ENCODE data around the gene SLAIN1.

SLAIN1 gene

DNA sequence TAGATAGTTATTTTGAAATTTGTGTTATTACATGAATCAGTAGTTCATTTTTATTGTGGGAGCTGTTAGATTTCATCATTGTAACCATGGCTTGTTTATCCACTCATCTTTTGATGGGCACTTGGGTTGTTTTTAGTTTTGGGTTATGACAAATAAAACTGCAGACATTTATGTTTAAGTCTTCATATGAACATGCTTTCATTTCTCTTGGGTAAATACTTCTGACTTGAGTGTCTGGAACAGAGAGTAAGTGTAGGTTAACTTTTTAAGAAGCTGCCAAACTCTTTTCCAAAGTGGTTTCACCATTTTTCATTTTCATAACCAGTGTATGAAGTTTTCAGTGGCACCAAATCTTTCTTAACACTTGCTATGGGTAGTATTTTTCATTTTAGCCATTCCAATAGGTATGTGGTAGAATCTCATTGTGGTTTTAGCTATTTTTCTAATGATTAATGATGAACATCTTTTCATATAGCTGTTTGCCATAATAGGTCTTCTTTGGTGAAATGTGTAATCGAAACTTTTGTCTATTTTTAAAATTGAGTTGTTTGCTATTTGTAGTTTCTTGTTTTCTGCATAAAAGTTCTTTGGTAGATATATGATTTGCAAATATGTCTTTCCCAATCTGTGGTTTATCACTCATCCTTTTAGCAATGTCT, 17.9 kb downstream of the SLAIN1 start:
- no peak for DNase-seq

DNA sequence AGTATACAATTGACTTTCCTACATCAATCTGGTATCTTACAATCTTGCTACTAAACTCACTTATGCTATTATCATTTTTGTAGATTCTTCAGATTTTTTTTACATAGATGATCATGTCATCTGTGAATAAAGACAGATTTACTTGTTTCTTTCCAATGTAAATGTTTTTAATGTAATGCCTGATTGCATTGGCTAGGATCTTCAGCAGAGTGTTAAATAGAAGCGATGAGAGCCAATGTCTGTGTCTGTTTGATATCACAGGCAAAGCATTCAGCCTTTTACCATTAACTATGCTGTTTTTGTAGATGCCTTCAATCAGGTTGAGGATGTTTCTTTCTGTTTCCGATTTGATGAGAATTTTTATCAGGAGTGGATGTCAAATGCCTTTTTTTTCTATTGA, 19.2 kb downstream of the SLAIN1 start:
- no peak for DNase-seq

DNA sequence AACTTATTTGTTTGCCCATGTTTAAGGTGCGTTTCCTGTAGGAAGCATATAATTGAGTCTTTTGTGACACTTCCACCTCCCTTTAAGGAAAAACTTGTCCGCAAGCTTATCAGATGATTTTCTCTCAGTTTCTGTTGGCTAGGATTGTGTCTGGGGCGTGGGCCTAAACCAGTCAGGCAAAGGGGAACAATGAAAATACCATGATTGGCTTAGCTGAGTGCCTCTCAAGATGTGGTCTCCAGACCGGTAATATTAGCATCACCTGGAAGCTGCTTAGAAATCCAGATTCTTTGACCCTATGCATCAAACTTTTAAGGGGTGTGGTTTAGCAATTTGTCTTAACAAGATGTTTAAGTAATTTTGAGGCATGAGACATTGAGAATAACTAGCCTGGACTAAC, 20.0 kb downstream of the SLAIN1 start:
- DNase-seq: no peak

DNA sequence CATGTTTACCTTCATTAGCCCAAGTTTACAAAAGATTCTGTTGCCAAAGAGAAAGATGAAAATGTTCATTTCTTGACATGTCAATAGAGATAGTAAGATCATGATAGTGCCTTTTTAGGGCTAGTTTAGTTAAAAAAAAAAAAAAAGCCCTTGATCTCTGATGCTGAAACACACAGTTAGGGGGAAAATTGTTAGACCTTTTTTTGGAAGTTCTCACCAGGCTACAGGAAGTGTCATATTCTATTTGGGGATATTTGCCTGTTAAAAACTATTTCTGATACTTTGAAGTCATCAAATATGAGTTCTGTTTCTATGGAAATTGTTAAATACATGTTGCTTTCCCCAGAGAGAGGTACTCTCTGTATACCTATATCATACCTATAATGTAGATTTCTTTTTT, 21.6 kb downstream of the SLAIN1 start:
- no peak for DNase-seq

DNA sequence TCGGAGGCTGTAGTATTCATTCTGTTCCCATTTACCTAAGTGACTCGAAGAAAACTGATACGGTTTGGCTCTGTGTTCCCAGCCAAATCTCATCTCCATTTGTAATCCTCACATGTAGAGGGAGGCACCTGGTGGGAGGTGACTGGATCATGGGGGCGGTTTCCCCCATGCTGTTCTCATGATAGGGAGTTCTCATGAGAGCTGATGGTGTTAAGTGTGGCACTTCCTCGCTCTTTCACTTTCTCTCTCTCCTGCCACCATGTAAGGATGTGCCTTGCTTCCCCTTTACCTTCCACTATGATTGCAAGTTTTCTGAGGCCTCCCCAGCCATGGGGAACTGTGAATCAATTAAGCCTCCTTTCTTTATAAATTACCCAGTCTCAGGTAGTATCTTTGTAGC, 23.5 kb downstream of the SLAIN1 start:
- DNase-seq: no peak

DNA sequence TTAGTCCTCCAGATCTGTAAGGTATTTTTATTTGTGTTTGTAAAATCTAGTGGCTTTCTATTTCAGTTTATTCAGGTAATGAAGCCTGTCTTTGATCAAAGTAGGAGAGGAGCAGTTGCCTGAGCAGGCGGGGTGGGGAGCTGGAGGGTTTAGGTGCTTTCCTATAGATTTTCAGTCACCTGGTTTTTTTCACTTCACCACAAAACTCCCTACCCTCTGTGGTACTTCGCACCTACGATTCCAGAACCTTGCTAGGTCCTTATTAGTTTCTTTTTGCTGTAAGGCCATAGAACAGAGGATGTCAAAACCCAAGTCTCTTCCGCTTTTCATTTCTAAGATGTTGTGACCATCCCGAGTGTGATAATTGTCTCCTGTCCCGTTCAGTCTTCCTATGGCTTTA, 26.6 kb downstream of the SLAIN1 start:
- no peak for DNase-seq

DNA sequence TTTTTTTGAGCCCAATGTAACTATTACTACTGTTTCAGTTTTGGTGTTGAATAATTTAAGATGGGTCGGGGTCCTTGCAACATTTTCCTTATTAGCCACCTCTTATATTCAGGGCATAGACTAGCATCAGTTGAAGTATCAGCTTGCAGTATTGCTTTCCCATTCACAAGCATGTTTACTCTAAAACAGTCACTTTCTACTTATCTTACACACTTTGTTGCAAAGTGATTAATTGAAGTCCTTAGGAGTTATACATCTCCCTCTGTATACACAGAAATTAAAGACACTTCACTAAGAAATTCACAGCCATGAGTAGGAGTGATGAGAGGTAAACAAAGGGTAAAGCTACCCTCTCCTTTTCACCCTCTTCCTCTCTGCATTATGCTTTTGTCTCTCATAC, 27.6 kb downstream of the SLAIN1 start:
- DNase-seq: no peak

DNA sequence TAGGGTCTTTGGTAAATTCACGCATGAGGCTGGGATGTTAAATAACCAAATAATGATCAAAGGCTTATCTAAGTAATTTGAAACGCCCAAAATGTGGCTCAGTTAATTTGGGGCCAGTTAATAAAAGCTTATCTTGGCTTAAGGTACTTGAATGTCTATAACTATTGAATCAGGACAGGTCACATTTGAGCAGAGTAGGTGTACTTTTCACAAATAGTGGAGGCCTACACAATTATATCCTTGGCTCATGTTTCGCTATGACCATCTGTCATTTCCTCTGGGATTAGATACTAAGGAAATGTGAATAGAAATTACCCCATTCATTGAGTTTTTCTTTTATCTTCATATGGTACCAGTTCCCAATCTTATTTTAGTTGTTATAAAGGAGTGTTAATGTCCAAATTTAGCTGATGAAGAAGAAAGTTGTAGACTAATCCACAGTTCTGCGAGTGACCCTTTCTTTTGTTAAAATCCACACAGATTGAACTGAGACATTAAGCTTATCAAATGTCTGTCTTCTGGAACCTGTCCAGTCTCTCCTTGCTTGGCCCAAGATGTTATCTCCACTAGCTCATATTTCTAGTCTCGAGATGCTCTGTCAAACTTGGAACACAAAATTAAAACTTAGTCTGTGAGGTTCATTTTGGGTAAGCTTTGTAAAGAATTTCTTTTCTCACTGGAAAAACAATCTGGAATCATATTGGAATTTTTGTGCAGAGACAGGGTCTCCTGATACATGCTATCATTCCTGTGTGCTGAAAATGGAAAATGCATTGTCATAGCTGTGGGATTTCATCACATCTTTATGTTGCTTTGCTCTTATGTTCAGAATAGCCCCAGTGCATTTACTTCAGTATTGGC, 31.0 kb downstream of the SLAIN1 start:
- DNase-seq: no peak

DNA sequence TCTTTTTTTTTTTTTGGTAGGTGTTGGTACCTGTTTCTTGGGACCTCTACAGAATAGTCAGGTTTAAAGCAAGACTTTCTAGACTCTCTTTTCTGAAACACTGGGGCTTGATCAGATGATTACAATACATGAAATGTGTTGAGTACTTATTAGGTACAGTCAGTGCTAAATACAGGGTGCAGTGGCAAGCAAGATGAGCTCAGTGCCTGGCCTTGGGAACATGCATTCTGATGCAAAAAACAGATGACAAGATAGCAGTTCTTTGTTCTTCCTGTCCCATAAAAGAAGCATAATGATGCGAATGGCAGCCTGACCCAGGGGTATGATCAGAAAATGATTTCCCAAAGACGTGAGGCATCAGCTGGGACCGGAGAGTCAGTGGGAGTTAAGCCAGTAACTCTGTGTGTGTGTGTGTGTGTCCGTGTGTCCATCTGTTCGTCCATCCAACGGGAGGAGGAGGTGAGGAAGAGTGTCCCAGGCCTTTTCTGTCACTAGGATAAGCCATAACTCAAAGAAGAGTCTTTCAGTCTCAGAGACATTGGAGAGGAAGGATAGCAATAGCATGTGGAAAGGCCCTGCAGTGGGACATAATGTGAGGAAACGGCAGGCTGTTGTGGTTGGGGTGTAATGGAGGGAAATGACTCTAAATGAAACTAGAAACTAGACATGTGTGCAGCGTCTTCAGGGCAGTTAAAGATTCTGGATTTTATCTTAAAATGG, 32.2 kb downstream of the SLAIN1 start:
- DNase-seq: no peak

DNA sequence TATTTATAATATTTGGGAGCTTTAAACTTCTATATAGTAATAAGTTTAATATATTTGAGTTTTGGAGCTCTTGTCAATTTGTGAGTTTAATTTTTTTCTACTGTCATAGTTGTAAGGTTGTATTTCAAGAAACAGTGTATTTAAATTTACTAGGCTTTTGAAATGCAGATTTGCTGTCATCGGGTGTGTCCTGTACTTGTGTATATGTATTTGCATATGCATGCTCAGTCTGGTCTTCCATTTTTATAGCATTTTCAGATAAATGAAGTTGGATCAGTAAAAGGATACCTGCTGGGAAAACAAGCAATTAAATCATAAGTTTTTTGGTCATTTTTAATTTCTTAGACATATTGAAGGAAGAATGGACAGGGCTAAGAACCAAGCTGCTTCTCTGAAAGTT, 33.1 kb downstream of the SLAIN1 start:
- no peak for DNase-seq

DNA sequence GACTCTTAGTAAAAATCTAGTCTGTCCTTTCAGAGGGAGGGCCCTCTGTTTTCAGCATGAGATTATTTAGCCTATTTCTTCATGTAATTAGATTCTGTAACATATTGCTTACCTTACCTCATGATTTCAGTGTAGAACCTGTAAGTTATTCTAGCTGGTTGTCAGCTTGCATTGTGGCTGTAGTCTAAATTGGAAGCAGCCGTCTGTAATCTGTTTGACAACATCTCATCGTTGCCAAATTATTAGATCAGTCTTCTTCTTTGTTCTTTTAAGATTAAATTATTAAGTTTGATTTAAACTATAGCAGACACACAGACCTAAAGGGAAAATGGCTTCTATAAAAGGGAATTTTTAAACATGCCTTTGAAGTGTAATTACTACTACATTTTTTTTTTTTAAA, 34.8 kb downstream of the SLAIN1 start:
- no peak for DNase-seq

DNA sequence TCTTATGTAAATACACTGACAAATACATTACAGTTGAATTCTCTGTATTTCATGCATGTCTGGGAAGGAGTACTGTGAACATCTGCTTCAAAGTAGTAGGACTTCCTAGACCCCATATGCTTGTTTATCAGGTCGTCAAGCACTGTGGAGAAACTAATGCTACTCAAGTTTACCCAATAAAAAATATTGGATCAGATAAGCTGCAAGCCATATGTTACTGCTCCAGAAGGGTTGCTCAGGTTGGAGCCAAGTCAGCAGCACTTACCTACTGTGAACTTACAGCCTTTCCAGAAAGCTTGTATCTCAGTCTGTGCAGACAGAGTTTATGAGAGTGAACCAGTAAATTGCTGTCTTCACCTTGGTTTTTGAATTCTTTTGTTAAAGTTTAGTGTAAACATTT, 36.2 kb downstream of the SLAIN1 start:
- peak in 1 of 2 experiments; percentile 16 for DNase-seq

DNA sequence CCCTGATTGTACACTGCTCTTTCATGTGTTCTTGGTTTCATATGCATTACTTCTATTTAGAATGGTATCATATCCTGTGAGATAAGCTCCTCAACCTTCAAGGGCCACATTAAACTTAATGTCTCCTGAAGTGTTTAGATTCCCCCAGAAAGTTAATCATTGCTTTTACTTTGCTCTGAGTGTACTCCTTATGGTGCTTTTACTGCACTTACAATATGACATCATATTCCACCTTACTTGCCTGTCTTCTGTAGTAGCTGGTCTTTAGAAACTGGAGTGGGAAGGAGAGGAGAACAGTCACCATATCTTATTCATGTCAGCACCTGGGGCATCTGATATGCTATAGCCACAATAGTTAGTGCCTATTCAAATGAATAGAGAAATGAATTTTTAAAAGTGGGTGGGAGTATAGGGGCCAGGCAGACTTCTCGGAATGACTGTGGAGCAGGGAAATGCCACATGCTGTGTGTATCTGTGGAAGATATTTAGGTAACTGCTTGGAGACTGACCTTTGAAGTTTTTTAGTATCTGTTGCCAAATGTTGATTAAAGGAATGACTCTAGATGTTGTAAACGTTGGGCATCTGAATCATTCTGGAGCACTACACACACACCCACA, 40.2 kb downstream of the SLAIN1 start:
- DNase-seq: no peak

DNA sequence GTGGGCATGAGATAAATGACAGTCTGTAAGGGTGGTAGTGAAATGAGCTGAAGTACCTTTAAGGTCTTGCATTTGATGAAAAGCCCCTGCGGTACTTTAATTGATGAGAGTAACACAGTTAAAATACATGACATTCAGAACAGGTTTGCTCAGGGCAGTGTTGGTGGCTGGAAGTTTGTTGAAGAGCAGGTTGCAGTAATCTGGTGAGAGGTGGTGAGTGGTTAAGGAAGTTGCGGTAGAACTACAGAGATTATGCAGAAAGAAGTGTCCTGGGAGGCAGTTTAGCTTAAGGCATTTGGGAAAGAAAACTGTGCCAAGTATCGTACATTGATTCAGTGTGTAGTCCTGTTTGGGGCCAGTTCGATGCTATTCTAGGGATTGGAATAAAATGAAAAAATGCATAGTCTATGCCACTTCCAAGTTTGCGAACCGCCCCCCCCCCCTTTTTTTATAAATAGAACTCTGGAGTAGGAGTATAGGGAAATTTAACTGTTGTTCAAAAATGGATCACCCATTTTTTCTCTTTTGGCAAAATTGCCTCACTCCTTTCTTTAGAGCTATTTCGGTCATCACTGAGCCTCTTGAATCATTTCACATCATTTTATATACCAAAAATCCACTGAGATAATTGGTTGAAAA, 42.7 kb downstream of the SLAIN1 start:
- no peak for DNase-seq

DNA sequence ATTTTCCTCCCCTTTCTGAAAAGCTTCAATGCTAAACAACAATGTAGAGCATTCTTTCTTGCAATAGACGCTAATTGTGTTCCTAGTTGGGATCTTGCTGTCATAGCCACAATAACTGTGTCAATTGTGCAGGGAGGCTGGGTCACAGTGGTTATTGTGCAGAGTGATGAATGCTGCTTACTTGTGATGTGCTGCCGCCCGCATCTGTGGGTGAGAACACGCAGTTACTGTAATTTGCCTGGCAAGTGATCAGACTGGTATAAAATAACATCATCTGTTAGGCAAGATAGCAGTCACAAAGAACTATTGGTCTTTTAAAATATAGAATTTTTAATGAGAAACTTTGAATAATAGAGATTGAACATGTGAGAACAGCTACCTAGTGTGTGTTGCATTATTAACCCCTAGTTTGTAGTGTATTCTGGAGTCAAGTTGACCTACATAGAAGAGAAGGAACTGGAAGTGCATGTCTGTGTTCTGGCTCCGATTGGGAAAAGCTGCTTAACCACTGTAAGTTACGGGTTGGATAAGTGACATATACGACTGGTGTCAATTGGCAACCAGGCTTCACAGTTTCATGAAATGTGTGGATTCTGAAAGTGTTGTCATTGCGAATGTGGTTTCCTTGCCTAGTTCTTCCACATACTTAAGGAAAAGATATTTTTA, 43.6 kb downstream of the SLAIN1 start:
- DNase-seq: no peak

DNA sequence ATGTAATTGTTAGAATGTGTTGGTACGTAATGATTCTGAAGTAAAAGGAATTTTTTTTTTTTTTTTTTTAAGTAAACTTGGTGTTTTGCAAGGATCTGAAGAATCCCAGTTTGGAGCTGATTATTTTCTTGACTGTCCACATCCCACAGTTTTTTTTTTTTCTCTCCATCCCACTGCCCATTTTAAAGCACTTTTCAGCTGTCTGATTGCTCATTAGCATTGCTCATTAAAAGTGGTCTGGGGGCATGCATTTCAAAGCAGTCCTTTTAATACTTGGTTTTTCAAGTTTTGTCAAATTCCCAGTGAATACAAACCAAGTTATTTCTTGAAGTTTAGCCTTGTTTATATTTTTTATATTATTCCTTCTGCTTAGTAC, 44.1 kb downstream of the SLAIN1 start:
- no peak for DNase-seq

DNA sequence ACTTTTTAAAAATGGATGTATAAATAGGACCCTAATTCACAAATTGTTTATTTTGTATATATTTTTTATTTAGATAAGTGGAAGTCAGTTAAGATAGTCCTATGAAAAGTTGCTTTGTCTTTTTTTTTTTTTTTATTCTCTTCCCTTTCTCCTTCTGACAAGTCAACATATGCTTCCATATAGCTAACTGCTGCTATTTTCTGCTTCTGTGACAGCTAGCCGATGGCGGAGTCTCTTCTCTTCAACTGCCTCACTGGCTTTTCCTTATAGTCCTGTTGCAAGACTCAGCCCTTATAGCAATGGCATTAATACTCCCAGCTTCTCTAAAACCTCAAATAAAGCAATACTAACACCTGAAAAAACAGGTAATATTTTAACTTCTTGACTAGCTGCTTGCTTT, 45.3 kb downstream of the SLAIN1 start:
- DNase-seq: no peak

DNA sequence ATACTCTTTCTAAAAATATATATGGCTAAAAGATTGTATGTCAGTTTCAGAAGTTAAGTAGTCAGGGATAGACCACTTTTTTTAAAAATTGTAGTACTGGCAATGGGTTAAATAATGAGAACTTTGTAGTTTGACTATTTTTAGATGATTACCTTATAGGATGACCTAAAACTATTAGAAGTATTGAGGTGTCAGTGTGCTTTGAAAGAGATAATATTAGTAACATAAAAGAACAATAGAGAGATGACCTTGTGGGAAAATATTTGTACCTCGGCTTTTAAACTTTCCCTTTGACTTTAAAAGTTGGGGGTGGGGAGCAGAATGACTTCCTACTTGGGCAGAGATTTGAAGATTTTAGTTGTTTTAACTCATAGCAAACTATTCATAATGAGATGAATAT, 48.3 kb downstream of the SLAIN1 start:
- DNase-seq: no peak

DNA sequence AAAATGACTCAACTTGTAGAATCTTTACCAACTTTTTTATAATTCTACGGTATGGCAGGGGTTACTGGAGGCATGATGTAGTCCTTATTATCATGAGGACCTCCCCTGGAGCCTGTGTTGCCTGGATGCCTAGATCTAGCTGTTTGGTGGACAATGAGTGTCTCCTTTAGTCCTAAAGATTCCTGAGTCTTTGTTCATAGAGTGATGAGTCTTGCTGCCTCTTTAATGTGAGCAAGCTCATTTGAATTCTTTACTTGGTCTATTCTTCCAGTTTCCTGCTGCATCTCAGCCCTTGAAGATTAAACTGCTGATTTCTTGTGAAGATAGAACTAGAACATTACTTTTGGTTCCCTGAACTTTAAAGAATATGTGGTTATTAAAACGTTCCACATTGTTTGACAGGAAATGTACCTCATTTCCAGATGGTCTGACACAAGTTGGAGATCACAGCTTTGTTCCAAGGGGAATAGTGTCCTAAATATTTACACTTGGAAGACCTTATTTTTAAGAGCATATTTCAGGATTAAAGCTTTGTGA, 51.9 kb downstream of the SLAIN1 start:
- no peak for DNase-seq

DNA sequence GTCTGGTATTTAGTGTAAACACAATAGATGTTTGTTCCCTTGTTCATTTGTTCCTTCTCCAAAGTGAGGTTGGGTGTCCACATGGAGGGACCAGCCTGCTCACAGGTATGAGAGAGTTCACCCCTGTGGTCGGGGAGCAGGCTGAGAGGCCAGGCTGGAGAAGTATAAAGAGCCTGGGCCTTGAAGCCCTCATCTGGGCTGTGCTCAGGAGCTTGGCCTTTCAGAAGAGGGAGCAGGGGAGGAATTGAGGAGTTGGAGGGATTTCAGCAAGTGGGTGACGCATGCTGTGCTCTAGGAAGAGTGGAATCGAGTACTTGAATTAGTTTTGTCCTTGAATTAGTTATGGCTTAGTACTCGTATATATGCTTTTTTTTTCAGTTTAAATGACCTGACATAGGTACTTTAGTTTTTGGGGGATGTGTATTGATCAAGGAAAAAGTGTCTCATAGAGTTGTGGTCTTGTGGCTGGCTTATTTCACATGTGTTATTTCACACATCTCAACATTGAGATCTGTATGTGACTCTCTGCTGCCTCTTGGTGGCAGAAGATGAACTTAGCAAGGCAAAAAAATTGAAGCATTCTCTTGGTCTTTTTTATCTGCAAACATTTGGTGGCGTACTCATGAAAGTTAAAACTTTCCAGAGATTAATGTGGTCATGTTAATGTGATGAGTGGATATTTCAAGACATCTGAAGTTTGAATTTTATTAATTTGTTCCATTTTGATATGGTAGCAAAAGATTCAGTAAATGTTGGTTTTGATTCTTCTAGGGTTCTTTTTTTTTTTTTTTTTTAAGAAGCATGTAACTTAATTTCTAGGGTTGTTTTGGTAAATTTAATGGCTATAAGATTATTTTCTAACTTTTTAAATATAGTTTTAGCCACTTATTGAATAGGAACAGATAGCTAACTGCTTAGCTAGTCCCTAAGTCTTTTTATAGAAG, 54.3 kb downstream of the SLAIN1 start:
- peak in 1 of 2 experiments; percentile 36 for DNase-seq

DNA sequence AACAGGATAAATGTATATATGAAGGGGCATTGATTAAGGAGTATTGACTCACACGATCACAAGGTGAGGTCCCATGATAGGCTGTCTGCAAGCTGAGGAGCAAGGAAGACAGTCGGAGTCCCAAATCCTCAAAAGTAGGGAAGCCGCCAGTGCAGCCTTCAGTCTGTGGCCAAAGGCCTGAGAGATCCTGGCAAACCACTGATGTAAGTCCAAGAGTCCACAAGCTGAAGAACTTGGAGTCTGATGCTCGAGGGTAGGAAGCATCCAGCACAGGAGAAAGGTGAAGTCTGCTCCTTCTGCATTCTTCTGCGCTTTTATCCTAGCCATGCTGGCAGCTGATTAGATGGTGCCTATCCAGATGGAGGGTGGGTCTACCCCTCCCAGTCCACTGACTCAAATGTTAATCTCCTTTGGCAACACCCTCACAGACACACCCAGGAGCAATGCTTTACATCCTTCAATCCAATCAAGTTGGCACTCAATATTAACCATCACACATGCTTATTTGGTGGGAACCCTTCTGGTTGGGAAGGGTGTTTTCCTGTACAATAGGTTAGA, 55.1 kb downstream of the SLAIN1 start:
- DNase-seq: no peak

Data from NCI-H446 (cell line).